Aorta (tissue), 5 donors: ENCODE results near the gene AMDHD2. TPM values are rescaled to one million over a fixed set of nuclear protein-coding genes. Genes with fewer than 3 reads are reported as not detected.

Source experiments
- ATAC-seq: fragments of 200-7000 bp; cut with Tn5 transposase; one replicate; pipeline ENCODE4 v1.9.1; 2022; ENCODE audit warnings: moderate library complexity; ENCODE audit not compliant: low FRiP score
- DNase-seq, 2 donors: peaks; one replicate each; pipeline ENCODE4 v3.0.0-alpha.2; 2020
- H3K27ac ChIP-seq, 2 donors: one replicate each; pipeline ENCODE4 v1.5.1; 2013; ENCODE audit warnings: low read length in 2 of 2, mild to moderate bottlenecking in 2 of 2, moderate library complexity in 2 of 2, control low read depth in 1 of 2, inconsistent platforms in 1 of 2, low read depth in 1 of 2
- H3K27me3 ChIP-seq, 2 donors: one replicate each; pipeline ENCODE4 v1.6.1; 2013; ENCODE audit warnings: control low read depth in 1 of 2, low read length in 1 of 2, mild to moderate bottlenecking in 1 of 2, moderate library complexity in 1 of 2; ENCODE audit not compliant: insufficient read depth in 2 of 2, control insufficient read depth in 1 of 2
- H3K36me3 ChIP-seq, 2 donors: one replicate each; pipeline ENCODE4 v1.6.1; 2013; ENCODE audit warnings: control low read depth in 1 of 2, low read length in 1 of 2, mild to moderate bottlenecking in 1 of 2; ENCODE audit not compliant: insufficient read depth in 2 of 2, control insufficient read depth in 1 of 2
- H3K4me1 ChIP-seq, 2 donors: one replicate each; pipeline ENCODE4 v1.6.1; 2013; ENCODE audit warnings: low read length in 2 of 2, control low read depth in 1 of 2, mild to moderate bottlenecking in 1 of 2, moderate library complexity in 1 of 2; ENCODE audit not compliant: insufficient read depth in 2 of 2, control insufficient read depth in 1 of 2
- H3K4me3 ChIP-seq, 2 donors: one replicate each; pipeline ENCODE4 v1.5.1; 2013; ENCODE audit warnings: low read length in 2 of 2, control low read depth in 1 of 2, mild to moderate bottlenecking in 1 of 2
- H3K9me3 ChIP-seq: one replicate; pipeline ENCODE4 v1.6.1; 2013; ENCODE audit warnings: mild to moderate bottlenecking, low read length; ENCODE audit not compliant: control insufficient read depth
- WGBS, 2 donors: extraction: QIAGEN DNeasy Blood & Tissue Kit; methylation state at CpG; one replicate each; pipeline ENCODE4 v1.1.7; 2013; 5-methylcytosine and 5-hydroxymethylcytosine counted together
- intact Hi-C, 2 donors: fragments of 100-400 bp; cut with DNase I; formaldehyde crosslinking; loops; one replicate each; pipeline versions ENCODE4 v1.14.2 to v1.15.0; 2022
- polyA plus RNA-seq, 2 donors: library from polyadenylated mRNA; stranded (reverse); fragments of 200-250 nt; gene quantifications; one replicate each; pipeline ENCODE4 v1.2.3, GENCODE V29; 2013
- total RNA-seq, 2 donors: library from RNA; stranded (reverse); fragmentation: NEBNext Ultra II Directional; extraction: Animal tissue kit (Norgen Biotek cat#: 25700); gene quantifications; one replicate each; pipeline ENCODE4 v1.2.1, GENCODE V29; 2021
- donor health status: healthy with polysubstance abuse.
- donor health status: Bipolar disorder and iron deficiency.
- donor health status: DM: no; HTN: no; CAD: no.
- donor health status: DM: no; HTN: no; CAD: no.
- donor health status: DM: yes; HTN: yes; CAD: no.

The AMDHD2 gene
- total and polyA plus RNA-seq, 4 donors: 19.5 to 48.6 (median 33.3) TPM

GRCh38 chr16:2480948-2481347 lies 39.2 kb upstream of the AMDHD2 start:
- no peak for DNase-seq
- H3K27me3 ChIP-seq: no peaks in the 10 kb centered on the region
- 83 to 87% methylated on average over 12 of the region's 12 CpGs for WGBS, 2 donors
- H3K4me3 ChIP-seq: no peak overlapping the region
- no peak for ATAC-seq
- no peaks in the 10 kb centered on the region for H3K9me3 ChIP-seq
- H3K4me1 ChIP-seq: no peaks in the 10 kb centered on the region
- H3K36me3 ChIP-seq: no peaks in the 10 kb centered on the region
- intact Hi-C loops: no loop called here
- no peak overlapping the region for H3K27ac ChIP-seq

GRCh38 chr16:2481676-2482075 lies 38.5 kb upstream of the AMDHD2 start:
- Histone ChIP-seq H3K4me3 (no peak overlapping the region), H3K4me1 (no peaks in the 10 kb centered on the region), H3K27me3 (no peaks in the 10 kb centered on the region), H3K36me3 (no peaks in the 10 kb centered on the region), H3K27ac (no peak overlapping the region), H3K9me3 (no peaks in the 10 kb centered on the region)
- intact Hi-C loops: no loop called here
- ATAC-seq (no peak), DNase-seq (no peak)
- 47 to 56% methylated on average over 7 of the region's 7 CpGs for WGBS, 2 donors

GRCh38 chr16:2482249-2482648 lies 37.9 kb upstream of the AMDHD2 start:
- DNase-seq (no peak), ATAC-seq (no peak)
- H3K9me3 ChIP-seq: no peaks in the 10 kb centered on the region
- WGBS, 2 donors: 61 to 69% methylated on average over 13 of the region's 13 CpGs
- no peak overlapping the region for H3K27ac ChIP-seq
- intact Hi-C loops: no loop called here
- no peaks in the 10 kb centered on the region for H3K36me3 ChIP-seq
- no peaks in the 10 kb centered on the region for H3K4me1 ChIP-seq
- no peak overlapping the region for H3K4me3 ChIP-seq
- H3K27me3 ChIP-seq: no peaks in the 10 kb centered on the region

GRCh38 chr16:2482708-2483534 lies 37.2 kb upstream of the AMDHD2 start:
- Histone ChIP-seq H3K27me3 (no peaks in the 10 kb centered on the region), H3K27ac (no peak overlapping the region), H3K9me3 (no peaks in the 10 kb centered on the region), H3K4me1 (no peaks in the 10 kb centered on the region), H3K4me3 (no peak overlapping the region), H3K36me3 (no peaks in the 10 kb centered on the region)
- DNase-seq: peak in 1 of 2 donors; percentile 67
- intact Hi-C loops: no loop called here
- ATAC-seq: peak; percentile 61
- 16 to 23% methylated on average over 30 to 32 of the region's 32 CpGs for WGBS, 2 donors

- H3K27ac ChIP-seq: no peak overlapping the region
- DNase-seq (no peak), ATAC-seq (no peak)
- no peaks in the 10 kb centered on the region for H3K9me3 ChIP-seq
- no peaks in the 10 kb centered on the region for H3K27me3 ChIP-seq
- WGBS, 2 donors: 83 to 88% methylated on average over 16 of the region's 16 CpGs
- H3K4me1 ChIP-seq: no peaks in the 10 kb centered on the region
- H3K4me3 ChIP-seq: no peak overlapping the region
- H3K36me3 ChIP-seq: no peaks in the 10 kb centered on the region
- intact Hi-C loops: no loop called here
Measured at GRCh38 chr16:2483939-2484897, 36.0 kb upstream of the AMDHD2 start.

GRCh38 chr16:2484898-2485508 lies 35.2 kb upstream of the AMDHD2 start:
- ATAC-seq: no peak
- no peak overlapping the region for H3K27ac ChIP-seq
- no peaks in the 10 kb centered on the region for H3K27me3 ChIP-seq
- no peaks in the 10 kb centered on the region for H3K4me1 ChIP-seq
- DNase-seq: no peak
- 86 to 87% methylated on average over 13 of the region's 13 CpGs for WGBS, 2 donors
- H3K4me3 ChIP-seq: no peak overlapping the region
- intact Hi-C loops: no loop called here
- no peaks in the 10 kb centered on the region for H3K9me3 ChIP-seq
- no peaks in the 10 kb centered on the region for H3K36me3 ChIP-seq

GRCh38 chr16:2485811-2486507 lies 34.2 kb upstream of the AMDHD2 start:
- WGBS, 2 donors: 89% methylated on average over 33 of the region's 33 CpGs
- DNase-seq (no peak), ATAC-seq (no peak)
- no peaks in the 10 kb centered on the region for H3K36me3 ChIP-seq
- no peaks in the 10 kb centered on the region for H3K4me1 ChIP-seq
- intact Hi-C loops: no loop called here
- H3K4me3 ChIP-seq: no peak overlapping the region
- no peak overlapping the region for H3K27ac ChIP-seq
- H3K9me3 ChIP-seq: no peaks in the 10 kb centered on the region
- H3K27me3 ChIP-seq: no peaks in the 10 kb centered on the region
